CD1c-positive myeloid dendritic cell (primary cell): ENCODE measurements around the gene SIGLEC11.
A peak's percentile ranks its signal among the peaks of the same experiment; 100 is the strongest.
"Not testable (repeated sequence)": the region's sequence is repeated elsewhere in the genome, so short reads cannot be mapped to it uniquely, and the experiment has no call there.

ENCODE experiments used
- DNase-seq: peaks from one replicate; pipeline ENCODE4 v3.0.0-alpha.2; 2016; ENCODE audit errors: extremely low spot score

SIGLEC11 gene

DNA sequence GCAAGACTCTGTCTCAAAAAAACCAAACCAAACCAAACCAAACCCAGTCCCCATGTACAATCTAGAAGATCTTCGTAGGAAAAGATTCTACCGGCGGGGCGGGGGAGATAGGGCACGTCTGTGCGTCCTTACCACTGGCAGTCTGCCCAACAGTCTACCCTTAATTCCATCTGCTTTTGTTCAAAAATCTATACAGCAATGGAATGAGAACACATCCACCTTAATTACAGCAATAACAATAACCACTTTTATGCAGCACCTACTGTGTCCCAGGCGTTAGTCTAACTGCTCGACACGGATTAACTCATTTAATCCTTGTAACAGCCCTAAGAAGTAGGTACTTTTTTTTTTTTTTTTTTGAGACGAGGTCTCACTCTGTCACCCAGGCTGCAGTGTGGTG is 34.5 kb downstream of the SIGLEC11 start:
- no peak for DNase-seq

DNA sequence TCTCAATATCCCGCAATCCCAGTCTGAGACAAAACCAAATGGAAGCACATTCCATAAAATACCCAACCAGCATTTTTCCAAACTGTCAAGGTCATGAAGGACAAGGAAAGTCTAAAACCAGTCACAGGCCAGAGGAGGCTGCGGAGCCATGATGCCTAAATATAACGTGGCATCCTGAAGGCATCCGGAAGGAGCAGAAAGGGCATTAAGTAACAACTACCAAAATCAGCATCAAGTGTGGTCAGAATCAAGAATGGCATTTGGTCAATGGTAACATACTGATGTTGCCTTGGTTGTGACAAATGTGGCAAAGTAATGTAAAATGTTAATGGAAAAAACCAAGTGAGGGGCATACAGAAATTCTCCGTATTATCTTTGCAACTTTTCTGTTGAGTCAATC is 35.5 kb downstream of the SIGLEC11 start:
- DNase-seq: no peak

DNA sequence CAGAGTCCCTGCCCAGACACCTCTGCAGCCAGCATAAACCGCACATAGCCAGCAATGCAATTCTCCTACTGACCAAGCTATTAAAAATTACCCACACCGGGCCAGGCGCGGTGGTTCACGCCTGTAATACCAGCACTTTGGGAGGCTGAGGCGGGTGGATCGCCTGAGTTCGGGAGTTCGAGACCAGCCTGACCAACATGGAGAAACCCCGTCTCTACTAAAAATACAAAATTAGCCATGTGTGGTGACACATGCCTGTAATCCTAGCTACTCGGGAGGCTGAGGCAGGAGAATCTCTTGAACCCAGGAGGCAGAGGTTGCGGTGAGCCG is 36.1 kb downstream of the SIGLEC11 start:
- not testable (repeated sequence) for DNase-seq

DNA sequence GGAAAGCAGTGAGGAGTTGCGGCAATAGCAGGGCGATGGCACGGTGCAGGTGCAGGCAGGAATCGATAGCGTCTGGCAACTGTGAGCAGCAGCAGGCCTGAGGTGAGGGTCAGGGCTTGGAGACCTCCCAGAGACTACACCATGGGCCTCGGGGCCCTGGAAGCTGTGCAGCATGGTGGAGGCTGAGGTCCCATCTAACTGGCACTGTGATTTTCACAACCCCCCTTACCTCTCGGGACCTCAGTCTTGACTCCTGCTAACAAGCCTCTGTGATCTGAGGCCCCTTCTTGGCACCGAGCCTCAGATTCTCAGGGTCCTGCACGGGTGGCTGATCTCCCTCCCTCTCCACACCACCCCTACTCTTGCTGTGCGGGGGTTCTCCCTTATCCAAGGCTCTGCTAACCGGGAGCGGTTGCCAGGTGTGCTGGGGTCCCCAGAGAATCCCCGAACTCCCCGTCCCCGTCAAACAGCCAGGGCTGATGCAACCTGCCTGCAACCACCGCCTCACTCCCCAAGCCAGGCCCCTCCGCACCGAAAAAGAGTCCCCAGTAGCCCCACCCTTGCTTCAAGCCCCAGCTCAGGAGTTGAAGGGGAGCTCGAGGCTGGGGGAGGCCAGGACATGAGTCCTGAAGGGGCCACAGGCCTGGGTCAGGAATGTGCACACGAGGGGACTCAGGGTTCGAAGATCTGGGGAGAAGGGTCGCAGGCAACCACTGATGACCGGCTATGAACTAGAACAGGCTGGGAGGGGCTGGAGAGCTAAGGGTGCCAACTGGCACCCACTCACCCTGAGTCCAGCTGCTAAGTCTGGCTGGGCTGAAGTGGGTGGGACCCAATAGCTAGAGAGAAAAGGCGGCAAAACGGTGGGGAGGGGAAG is 36.7 kb downstream of the SIGLEC11 start:
- no peak for DNase-seq

DNA sequence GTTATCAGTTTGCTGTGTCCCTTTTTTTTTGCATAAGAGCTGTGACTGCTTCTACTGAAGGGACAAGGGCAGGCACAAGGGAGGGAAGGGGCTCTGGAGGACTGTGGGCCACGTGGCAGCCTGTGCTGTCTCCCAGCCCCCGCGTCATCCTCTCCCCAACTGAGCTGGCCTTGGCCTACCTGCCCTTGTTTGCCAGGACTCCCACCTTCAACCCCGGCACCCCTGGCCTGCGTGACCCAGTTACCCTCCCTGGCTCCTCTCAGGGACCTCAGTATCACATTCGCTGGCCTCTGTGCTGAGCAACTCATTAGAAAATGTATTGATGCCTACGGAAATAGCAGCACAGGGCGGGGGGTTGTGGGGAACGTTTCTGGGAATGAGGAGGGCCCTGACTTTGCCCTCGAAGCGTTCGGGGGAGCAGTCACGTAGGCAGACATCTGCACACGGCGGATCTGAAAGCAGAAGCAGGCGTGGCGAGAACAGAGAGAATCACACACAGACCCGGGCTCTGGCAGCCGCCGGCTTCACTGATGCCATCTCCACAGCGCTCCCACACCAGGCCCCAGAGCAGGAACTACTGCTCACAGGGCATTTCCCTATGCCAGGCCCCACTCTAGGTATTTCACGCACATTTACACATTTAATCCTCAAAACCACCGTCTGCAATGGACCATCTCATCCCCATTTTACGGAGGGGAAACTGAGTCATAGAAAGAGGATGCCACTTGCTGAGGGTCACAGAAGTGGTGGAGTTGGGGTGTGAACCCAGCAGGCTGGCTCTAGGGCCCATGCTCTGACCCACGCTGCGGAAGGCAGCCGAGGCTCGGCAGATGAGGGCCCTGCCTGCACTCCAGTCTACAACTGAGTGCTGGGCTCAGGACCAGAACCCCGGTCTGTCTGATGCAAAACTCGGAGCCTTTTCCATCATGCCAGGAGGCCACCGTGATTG is 37.6 kb downstream of the SIGLEC11 start:
- DNase-seq: peak; percentile 72

DNA sequence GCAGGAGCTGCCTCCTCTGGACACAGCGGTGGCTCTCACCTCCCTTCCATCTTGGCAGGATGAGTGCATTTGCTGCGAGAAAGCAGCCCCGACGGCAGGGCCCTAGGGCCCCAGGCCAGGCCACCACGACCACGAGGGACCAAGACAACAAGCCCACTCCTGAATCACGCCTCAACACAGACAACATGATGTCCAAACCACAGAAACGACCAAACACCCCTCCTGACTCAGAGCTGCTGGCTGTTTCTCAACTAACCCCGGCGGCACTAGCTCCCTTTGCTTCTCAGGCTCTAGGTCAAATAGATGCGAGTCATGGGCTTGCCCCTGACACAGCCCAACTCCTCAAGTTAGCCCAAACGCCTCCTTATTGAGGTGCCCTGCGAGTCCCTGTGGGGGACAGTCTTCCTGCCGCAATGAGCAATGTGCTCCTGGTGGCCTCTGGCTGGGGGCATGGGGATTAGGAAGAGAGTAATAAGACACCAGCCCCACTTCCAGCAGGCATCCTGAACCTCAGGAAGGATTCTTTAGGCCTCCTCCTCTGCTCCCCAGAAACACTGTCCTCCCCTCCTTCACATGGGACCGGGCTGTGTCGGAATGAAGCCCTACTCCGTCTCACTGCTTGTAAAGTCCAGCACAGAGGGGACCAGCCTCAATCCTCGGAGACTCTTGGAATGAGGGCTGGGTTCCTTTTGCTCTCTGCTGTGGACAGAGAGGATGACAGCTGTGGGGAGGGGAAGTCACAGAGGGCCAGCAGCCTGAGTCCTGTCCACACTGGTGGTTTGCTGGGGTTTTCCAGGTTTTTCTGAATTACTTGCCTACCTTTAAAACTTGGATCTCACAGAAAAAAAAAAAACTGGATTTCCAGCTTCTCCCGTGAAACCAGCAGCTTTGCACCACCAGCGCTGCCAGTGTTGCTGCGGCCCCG is 38.8 kb downstream of the SIGLEC11 start:
- no peak for DNase-seq

DNA sequence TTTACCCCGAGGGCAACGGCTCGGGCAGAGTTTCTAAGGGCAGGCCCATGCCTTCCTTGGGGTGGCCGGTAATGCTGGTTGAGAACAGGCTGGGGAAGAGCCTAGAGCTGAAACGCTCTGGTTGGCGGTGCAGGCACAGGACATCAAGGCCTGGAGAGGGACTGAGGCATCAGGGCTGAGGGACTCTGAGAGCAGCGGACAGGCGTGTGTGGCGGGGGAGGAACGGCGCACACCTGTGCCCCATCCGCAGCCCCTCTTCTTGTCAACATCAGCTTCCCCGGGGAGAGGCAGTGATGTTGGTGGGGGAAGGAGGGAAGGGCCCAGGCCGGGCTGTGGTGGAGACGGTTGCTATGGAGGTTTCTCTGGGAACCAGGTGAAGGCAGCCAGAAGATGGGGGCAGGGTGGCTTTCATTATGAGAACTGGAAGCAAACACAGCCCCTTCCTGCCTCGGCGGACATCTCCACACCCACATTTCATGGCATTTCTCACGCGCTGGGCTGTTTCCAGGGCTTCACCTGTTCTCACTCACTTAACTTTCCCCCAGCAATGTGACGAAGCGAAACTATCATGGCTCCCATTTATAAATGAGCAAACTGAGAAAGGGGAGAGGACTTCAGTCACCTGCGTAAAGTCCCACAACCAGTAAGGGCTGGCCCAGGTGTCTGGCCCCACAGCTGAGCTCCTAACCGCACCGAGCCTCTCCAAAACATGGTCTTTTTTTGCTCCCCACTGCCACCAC is 40.2 kb downstream of the SIGLEC11 start:
- no peak for DNase-seq

DNA sequence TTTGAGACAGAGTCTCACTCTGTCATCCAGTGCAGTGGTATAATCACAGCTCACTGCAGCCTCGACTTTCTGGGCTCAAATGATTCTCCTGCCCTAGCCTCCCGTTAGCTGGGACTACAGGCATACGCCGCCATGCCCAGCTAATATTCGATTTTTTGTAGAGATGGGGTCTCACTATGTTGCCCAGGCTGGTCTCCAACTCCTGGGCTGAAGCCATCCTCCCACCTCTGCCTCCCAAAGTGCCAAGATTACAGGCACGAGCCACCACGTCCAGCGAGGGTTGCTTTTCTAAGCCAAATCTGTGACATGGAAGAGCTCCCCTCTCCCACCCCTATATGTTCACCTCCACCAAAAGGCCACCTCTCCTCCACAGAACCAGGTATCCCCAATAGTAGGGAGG is 42.9 kb downstream of the SIGLEC11 start:
- no peak for DNase-seq

DNA sequence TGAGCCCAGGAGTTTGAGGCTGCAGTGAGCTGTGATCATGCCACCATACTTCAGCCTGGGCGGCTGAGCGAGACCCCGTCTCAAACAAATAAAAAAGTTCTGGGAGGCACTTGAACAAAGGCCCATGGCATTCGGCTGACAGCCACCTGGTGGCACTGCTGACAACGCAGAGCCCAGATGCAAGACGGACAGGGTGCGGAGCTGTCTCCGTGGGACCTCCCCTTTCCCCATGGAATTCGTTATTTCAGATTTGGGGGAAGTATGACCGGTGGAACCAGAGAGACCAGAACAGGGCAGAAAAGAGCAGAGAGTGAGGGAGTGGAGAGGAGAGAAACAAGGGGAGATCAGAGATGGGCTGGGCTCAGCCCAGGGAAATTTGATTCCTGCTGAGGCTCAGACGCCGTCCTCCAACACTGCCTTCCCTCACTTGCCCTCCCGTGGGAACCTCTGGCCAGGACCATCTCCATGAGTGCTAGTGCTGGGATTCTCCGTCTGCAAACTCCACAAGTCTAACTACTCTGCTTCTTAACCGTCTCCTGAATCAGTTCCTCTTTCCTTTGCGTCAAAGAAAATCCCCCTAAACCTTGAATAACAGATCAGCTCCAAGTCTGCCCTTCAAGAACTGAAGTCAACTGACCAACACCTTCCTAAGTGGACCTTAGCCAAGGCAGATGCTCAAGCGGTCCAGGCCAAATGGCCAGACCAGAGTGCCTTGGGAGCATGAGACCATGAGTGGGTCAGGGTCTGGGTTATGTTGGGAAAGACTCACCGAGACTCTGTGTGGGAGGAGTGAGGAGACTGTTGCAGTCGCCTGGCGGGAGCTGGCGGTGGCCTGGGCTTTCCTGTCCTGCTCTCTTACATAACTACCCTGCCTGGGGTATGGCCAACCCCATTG is 43.9 kb downstream of the SIGLEC11 start:
- peak; percentile 73 for DNase-seq

DNA sequence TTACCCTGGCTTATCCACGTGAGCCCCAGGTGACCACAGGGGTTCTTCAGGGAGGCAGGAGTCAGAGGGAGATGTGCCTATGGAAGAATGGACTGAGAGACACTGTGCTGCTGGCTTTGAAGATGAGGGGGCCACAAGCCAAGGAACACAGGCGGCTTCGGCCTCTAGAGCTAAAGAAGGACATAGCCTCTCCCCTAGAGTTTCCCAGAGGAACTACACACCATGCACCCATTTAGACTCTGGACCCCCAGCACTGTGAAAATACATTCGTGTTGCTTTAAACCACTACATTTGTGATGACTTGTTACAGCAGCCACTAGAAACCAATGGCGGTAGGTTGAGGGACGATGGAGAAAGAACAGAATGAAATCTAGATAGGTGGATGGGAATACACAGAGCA is 45.7 kb downstream of the SIGLEC11 start:
- DNase-seq: no peak

DNA sequence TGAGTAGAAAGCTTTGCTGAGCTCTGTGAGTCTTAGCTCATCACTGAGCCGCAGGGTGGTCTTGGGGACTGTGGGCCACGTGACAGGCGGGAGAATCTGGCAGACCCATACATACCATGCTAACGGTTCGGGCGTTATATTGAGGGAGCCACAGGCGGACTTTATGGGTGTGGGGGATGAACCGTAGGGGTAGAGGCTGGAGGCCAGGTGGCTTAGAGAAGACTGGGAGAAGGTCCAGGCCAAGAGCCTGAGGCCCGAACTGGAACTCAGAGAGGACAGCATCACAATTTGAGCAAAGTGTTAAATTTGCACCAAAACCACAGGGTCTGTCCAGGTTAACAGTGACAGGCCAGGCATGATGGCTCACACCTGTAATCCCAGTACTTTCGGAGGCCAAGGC is 47.3 kb downstream of the SIGLEC11 start:
- DNase-seq: no peak

DNA sequence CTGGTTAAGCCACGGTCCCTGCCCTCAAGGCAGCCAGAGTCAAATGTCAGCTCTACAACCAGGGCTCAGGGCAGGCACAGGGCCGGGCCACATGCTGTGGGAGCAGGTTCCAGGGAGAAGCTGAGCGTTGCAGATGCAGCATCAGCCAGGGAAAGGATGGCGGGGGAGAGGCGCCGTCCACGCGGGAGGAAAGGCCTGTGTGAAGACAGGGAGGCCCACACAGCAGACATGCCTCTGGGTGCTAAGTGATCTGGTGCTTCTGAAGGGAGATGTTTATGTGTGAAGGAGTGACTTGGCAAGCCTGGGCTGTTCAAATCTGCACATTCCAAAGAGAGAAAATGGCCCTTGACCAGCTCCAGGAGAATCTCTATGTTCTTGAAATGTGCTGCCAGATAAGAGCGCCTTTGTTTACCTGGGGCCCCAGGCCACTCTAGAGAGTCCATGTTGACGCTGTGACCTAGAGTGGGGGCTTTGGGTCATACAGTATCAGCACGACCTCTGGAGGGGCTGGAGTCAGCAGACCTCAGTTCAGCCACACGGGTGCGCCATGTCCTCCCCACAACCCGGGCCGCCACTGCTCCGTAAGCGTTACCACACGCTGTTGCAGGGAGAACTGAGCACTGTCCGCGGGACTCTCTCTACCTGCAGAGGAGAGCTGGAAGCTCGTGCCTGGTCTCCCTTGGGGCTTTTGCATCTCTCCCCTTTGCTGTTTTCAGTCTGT is 47.8 kb downstream of the SIGLEC11 start:
- DNase-seq: no peak

DNA sequence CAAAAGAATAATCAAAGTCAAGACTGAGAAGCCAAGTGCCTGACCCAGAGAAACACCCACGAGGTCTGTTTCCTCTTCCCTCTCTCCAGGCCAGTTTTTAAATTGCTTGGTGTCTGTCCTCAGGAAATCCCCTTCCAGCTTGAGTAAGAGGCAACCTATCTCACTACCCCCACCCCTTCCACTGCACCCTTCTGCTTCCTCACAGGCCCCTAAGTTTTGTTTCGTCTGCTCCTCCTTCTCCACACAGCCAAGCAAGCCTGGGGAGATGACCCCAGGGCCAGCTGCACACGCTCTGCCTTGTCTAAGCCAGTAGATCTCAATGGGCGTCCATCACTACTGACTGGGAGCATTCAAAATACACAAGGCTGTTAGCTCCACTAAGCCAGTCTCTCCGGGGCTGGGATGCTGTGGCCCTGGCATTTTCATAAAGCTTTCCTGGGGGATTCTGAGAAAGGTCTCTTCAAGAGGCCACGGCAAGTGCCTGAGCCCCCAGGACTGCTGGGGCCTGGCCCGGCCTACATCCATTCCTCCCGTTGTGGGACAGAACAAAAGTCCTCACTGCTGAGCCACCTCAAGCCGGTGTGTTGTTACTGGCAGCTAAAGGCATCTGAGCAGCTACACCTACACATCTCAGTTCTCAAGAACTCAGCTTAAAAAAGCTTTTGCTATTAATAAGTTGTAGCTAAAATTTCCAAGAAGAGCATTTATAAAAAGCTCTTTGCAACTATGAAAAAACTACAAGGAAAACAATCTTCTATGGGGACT is 49.4 kb downstream of the SIGLEC11 start:
- peak; percentile 79 for DNase-seq

DNA sequence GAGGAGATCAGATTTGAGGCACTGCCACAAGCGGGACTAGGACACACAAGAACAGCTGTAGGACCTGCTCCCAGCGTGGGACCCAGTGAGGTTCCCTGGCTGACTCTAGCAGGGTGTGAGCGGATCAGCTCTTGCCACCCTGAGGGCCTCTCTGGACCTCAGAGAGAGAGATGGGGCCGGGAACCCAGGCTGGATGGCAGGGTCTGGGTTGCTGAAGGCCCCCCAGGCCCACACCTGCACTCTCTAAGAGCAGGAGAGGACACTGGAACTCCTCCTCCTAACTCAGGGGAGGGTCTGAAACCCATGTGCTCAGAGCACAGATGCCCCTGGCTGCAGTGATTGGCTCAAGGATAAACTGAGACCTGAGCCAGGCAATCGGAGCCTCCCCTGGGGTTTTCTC is 50.8 kb downstream of the SIGLEC11 start:
- DNase-seq: no peak

DNA sequence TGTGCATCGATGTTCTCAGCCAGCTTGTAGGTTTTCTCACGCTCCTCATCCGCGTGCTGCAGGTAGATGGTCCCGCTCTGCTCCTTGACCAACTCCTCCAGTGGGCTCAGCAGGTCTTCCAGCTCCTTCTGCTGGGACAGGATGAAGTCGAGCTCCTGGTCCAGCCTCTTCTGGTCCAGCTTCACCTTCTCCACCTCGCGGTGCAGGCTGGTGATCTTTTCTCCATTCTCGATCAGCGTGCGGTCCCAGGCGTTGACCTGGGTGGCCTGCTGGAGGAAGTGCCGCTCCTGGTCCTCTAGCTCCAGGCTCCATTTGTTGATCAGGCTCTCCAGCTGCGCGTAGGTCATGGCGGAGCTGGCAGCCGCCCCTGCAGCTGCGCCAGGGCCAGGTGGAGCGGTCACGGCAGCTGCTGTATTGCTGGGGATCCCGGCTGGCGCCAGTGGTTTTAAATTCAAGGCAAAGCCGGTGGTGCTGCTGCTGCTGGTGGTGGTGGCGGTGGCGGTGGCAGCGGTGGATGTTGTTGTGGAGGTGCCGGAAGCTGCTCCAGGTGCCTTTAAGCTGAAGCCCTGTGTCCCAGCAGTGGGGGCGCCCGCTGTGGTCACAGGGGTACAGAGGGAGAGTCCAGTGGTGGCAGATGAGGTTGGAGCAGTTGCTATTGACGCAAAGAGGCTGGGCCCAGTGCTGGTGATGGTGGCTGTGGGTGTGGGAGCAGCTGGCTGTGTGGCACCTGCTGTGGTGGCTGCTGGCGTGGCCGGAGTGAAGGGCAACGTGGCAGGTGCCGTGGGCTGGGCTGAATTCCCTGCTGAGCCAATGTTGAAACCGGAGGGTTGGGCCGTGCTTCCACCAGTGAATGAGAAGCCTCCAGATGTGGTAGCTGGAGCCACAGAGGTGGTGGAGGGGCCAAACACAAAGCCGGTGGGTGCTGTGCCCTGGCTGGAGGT is 52.2 kb downstream of the SIGLEC11 start:
- DNase-seq: no peak

DNA sequence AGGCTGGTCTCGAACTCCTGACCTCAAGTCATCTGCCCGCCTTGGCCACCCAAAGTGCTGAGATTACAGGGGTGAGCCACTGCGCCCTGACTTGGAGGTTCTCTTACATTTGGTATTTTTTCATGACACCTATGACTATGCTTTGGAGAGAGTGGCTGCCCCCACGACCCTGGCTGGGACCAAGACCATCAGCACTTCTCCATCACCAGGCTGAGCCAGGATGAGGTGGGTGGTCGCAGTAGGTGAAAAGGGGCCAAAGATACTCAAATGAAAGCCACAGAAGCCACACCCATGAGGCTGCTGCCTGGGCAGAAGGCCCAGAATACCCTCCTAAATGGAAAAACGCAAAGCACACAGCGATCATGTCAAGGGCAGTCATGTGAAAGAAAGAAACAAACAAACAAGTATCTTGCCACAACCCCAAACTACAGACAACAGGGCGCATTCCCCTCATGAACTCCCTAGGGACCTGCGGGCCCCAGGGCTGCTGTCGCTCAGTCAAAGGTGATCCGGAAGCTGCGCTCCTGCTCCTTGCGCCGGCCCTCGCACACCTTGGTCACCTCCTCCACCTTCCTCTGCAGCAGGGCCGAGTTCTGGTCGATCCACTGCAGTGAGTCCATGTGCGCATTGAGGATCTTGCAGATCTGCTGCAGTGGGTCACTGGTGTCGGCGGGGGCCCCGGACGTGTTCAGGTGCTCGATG is 53.1 kb downstream of the SIGLEC11 start:
- DNase-seq: no peak
